Small intestine (tissue), 7 donors: ENCODE results near the gene MAN2A2. TPM values are rescaled to one million over a fixed set of nuclear protein-coding genes. Genes with fewer than 3 reads are reported as not detected.

Experiments
- DNase-seq, 2 donors: peaks; one replicate each; pipeline versions ENCODE4 v3.0.0 to v3.0.0-alpha.2; 2013
- FAIRE-seq: peaks from 2 replicates; lab custom pipeline; 2012; peaks lifted over from hg19 to GRCh38; lab: Jason Lieb, UNC
- H3K27ac ChIP-seq, 3 donors: one replicate each; pipeline ENCODE4 v1.5.1; 2013; ENCODE audit warnings: low read length in 2 of 3, mild to moderate bottlenecking in 2 of 3, control low read depth in 1 of 3, inconsistent platforms in 1 of 3, low read depth in 1 of 3, moderate library complexity in 1 of 3
- H3K27me3 ChIP-seq, 3 donors: one replicate each; pipeline ENCODE4 v1.6.1; 2013; ENCODE audit warnings: low read length in 3 of 3, inconsistent platforms in 1 of 3; ENCODE audit not compliant: control insufficient read depth in 3 of 3, insufficient read depth in 3 of 3
- H3K36me3 ChIP-seq, 3 donors: one replicate each; pipeline ENCODE4 v1.6.1; 2013; ENCODE audit warnings: low read length in 3 of 3, inconsistent platforms in 1 of 3, low read depth in 1 of 3, mild to moderate bottlenecking in 1 of 3, moderate library complexity in 1 of 3; ENCODE audit not compliant: control insufficient read depth in 3 of 3, insufficient read depth in 2 of 3
- H3K4me1 ChIP-seq, 3 donors: one replicate each; pipeline ENCODE4 v1.6.1; 2013; ENCODE audit warnings: low read length in 2 of 3, inconsistent platforms in 1 of 3, low read depth in 1 of 3, mild to moderate bottlenecking in 1 of 3, moderate library complexity in 1 of 3; ENCODE audit not compliant: control insufficient read depth in 3 of 3, insufficient read depth in 2 of 3
- H3K4me3 ChIP-seq, 3 donors: one replicate each; pipeline ENCODE4 v1.5.1; 2013; ENCODE audit warnings: low read length in 3 of 3, control low read depth in 1 of 3, inconsistent platforms in 1 of 3, low read depth in 1 of 3, mild to moderate bottlenecking in 1 of 3, moderate library complexity in 1 of 3
- H3K9me3 ChIP-seq, 2 donors: one replicate each; pipeline ENCODE4 v1.6.1; 2013; ENCODE audit warnings: low read depth in 1 of 2, low read length in 1 of 2; ENCODE audit not compliant: control insufficient read depth in 2 of 2, insufficient read depth in 1 of 2
- WGBS, 3 donors: extraction: QIAGEN DNeasy Blood & Tissue Kit; methylation state at CpG; one replicate each; pipeline ENCODE4 v1.1.7; 2013; 5-methylcytosine and 5-hydroxymethylcytosine counted together
- polyA plus RNA-seq, 4 donors: library from polyadenylated mRNA; stranded (reverse) in 3 of 4; unstranded in 1 of 4; fragments of 200-250 nt in 3 of 4; fragments of 120-200 nt in 1 of 4; gene quantifications; one replicate each; pipeline versions ENCODE4 v1.2.1 to v1.2.3, GENCODE V29; 2013
- donor health status: healthy with polysubstance abuse.
- donor health status: control.
- donor health status: control.
- donor health status: Bipolar disorder and iron deficiency.
- donor health status: healthy.

Gene MAN2A2
- polyA plus RNA-seq, 4 donors = 15.1 to 35.1 (median 22.7) TPM

- Histone ChIP-seq H3K9me3 (no peaks in the 10 kb centered on the region), H3K4me1 (peaks cover 0 to 13% (median 2%) of the 10 kb centered on the region in 3 donors), H3K4me3 (peak overlapping the region; percentile 66 to 81 (median 73)), H3K27me3 (no peaks in the 10 kb centered on the region), H3K36me3 (peaks cover 3 to 30% (median 16%) of the 10 kb centered on the region in 3 donors), H3K27ac (peak overlapping the region; percentile 93 to 95 (median 94))
- no peak for FAIRE-seq
- WGBS, 3 donors = 0 to 1% (median 1%) methylated on average over 55 to 71 of the region's 71 CpGs
- DNase-seq = peak; percentile 83 to 93
These were observed 862 bp upstream of the MAN2A2 start for GRCh38 chr15:90902040-90902839.

GRCh38 chr15:90903733-90904536 is 833 bp downstream of the MAN2A2 start:
- FAIRE-seq = no peak
- peak overlapping the region; percentile 84 to 94 (median 93) for H3K27ac ChIP-seq
- 42 to 65% (median 45%) methylated on average over 18 of the region's 18 CpGs for WGBS, 3 donors
- peaks cover 3 to 38% (median 16%) of the 10 kb centered on the region in 3 donors for H3K36me3 ChIP-seq
- H3K9me3 ChIP-seq = no peaks in the 10 kb centered on the region
- DNase-seq = peak; percentile 60 to 63
- peak overlapping the region; percentile 66 to 73 (median 67) for H3K4me3 ChIP-seq
- peaks cover 0 to 13% (median 2%) of the 10 kb centered on the region in 3 donors for H3K4me1 ChIP-seq
- no peaks in the 10 kb centered on the region for H3K27me3 ChIP-seq

GRCh38 chr15:90904746-90905145 is 1.6 kb downstream of the MAN2A2 start:
- Histone ChIP-seq H3K27me3 (no peaks in the 10 kb centered on the region), H3K4me3 (no peak overlapping the region), H3K4me1 (peaks cover 0 to 13% (median 2%) of the 10 kb centered on the region in 3 donors), H3K9me3 (no peaks in the 10 kb centered on the region), H3K36me3 (peaks cover 3 to 46% (median 20%) of the 10 kb centered on the region in 3 donors), H3K27ac (no peak overlapping the region)
- FAIRE-seq = no peak
- 90 to 96% (median 91%) methylated on average over 9 of the region's 9 CpGs for WGBS, 3 donors
- DNase-seq = no peak

GRCh38 chr15:90905306-90906180 is 2.4 kb downstream of the MAN2A2 start:
- peaks cover 3 to 54% (median 24%) of the 10 kb centered on the region in 3 donors for H3K36me3 ChIP-seq
- no peak for FAIRE-seq

GRCh38 chr15:90906181-90906849 is 3.2 kb downstream of the MAN2A2 start:
- peaks cover 0 to 13% (median 2%) of the 10 kb centered on the region in 3 donors for H3K4me1 ChIP-seq
- WGBS, 3 donors = 95 to 97% (median 96%) methylated on average over 11 of the region's 11 CpGs
- peaks cover 5 to 62% (median 28%) of the 10 kb centered on the region in 3 donors for H3K36me3 ChIP-seq

More at GRCh38 chr15:90905306-90906180, 2.4 kb downstream of the MAN2A2 start:
- Histone ChIP-seq H3K4me3 (no peak overlapping the region), H3K27ac (no peak overlapping the region), H3K4me1 (peaks cover 0 to 13% (median 2%) of the 10 kb centered on the region in 3 donors), H3K9me3 (no peaks in the 10 kb centered on the region), H3K27me3 (no peaks in the 10 kb centered on the region)
- 94 to 96% (median 94%) methylated on average over 26 to 28 of the region's 28 CpGs for WGBS, 3 donors
- DNase-seq = no peak

DNA sequence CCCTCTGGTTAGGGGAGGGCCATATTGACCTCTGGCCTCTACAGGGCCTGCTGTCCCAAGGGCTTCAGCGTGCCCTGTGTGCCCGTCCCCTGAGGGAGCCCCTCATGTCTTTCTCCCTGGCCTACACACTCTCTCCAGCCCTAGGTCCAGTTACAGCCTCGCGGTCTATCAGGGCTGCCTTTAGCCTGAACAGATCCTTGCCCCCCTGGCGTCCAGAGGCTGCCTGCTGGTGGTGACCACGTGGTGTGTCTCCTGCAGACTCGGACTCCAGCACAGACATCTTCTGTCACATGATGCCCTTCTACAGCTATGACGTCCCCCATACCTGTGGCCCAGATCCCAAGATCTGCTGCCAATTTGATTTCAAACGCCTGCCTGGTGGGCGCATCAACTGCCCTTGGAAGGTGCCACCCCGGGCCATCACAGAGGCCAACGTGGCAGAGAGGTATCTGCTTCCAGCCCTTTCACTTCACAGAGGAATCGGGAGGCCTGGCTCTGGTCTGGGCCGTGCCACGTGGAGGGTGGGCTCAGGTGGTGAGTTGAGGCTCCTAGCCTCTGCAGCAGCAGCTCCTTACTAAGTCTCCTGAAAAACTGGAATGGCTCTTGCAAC is 4.1 kb downstream of the MAN2A2 start:
- peaks cover 0 to 7% (median 0%) of the 10 kb centered on the region in 3 donors for H3K4me1 ChIP-seq
- no peak overlapping the region for H3K4me3 ChIP-seq
- WGBS, 3 donors = 81 to 89% (median 87%) methylated on average over 15 of the region's 15 CpGs
- DNase-seq (no peak), FAIRE-seq (no peak)
- H3K36me3 ChIP-seq = peaks cover 5 to 70% (median 28%) of the 10 kb centered on the region in 3 donors
- no peaks in the 10 kb centered on the region for H3K9me3 ChIP-seq
- H3K27ac ChIP-seq = no peak overlapping the region
- no peaks in the 10 kb centered on the region for H3K27me3 ChIP-seq

More at GRCh38 chr15:90906181-90906849, 3.2 kb downstream of the MAN2A2 start:
- no peaks in the 10 kb centered on the region for H3K27me3 ChIP-seq
- H3K4me3 ChIP-seq = no peak overlapping the region
- FAIRE-seq = no peak
- DNase-seq = no peak
- no peaks in the 10 kb centered on the region for H3K9me3 ChIP-seq
- H3K27ac ChIP-seq = no peak overlapping the region

- 87 to 90% (median 89%) methylated on average over 9 of the region's 9 CpGs for WGBS, 3 donors
- Histone ChIP-seq H3K4me1 (peaks cover 0 to 7% (median 0%) of the 10 kb centered on the region in 3 donors), H3K36me3 (peaks cover 10 to 78% (median 36%) of the 10 kb centered on the region in 3 donors), H3K9me3 (no peaks in the 10 kb centered on the region), H3K27me3 (no peaks in the 10 kb centered on the region), H3K27ac (no peak overlapping the region), H3K4me3 (no peak overlapping the region)
- FAIRE-seq = no peak
- no peak for DNase-seq
These were observed 4.9 kb downstream of the MAN2A2 start for GRCh38 chr15:90907838-90908507.
